OCI-LY1 (cell line): ENCODE results near the gene MTMR1.

ENCODE experiments used
- H2AFZ ChIP-seq: fragments of 200-600 bp; sonication (generic), shearing (Covaris generic); 2 replicates; pipeline ENCODE4 v1.6.0; 2014; ENCODE audit warnings: antibody characterized with exemption, mild to moderate bottlenecking, low read length
- H3F3A ChIP-seq: fragments of 200-600 bp; sonication (generic), shearing (Covaris generic); 2 replicates; pipeline ENCODE4 v1.6.0; 2014; ENCODE audit warnings: mild to moderate bottlenecking, antibody characterized with exemption, low read length, moderate library complexity; ENCODE audit not compliant: insufficient read depth
- H3K27ac ChIP-seq: fragments of 200-600 bp; sonication (generic); 2 replicates; pipeline ENCODE4 v1.5.1; 2014; ENCODE audit warnings: low read length, mixed run types, mild to moderate bottlenecking, low read depth; ENCODE audit not compliant: poor library complexity, severe bottlenecking
- H3K27me3 ChIP-seq: fragments of 200-600 bp; sonication (generic); 2 replicates; pipeline ENCODE4 v1.6.0; 2014; ENCODE audit warnings: antibody characterized with exemption, mild to moderate bottlenecking, low read length, moderate library complexity; ENCODE audit not compliant: insufficient read depth
- H3K36me3 ChIP-seq: fragments of 200-600 bp; sonication (generic); 2 replicates; pipeline ENCODE4 v1.6.1; 2014; ENCODE audit warnings: mild to moderate bottlenecking, antibody characterized with exemption, low read length, moderate library complexity, mixed read lengths; ENCODE audit not compliant: insufficient read depth
- H3K4me1 ChIP-seq: fragments of 200-600 bp; sonication (generic); 2 replicates; pipeline ENCODE4 v1.5.1; 2014; ENCODE audit warnings: mild to moderate bottlenecking, low read length, moderate library complexity; ENCODE audit not compliant: insufficient read depth, severe bottlenecking
- H3K4me2 ChIP-seq: fragments of 200-600 bp; sonication (generic), shearing (Covaris generic); 2 replicates; pipeline ENCODE4 v1.6.1; 2014; ENCODE audit warnings: low read length
- H3K4me3 ChIP-seq: fragments of 200-600 bp; sonication (generic); 2 replicates; pipeline ENCODE4 v1.5.1; 2014; ENCODE audit warnings: low read length, low read depth, mild to moderate bottlenecking, mixed read lengths; ENCODE audit not compliant: poor library complexity, severe bottlenecking
- H3K79me2 ChIP-seq: fragments of 200-600 bp; shearing (Covaris generic); 2 replicates; pipeline ENCODE4 v1.6.1; 2016; ENCODE audit warnings: mixed run types, low read length, mixed read lengths; ENCODE audit not compliant: insufficient read depth
- H3K9ac ChIP-seq: fragments of 200-600 bp; sonication (generic), shearing (Covaris generic); 2 replicates; pipeline ENCODE4 v1.6.1; 2014; ENCODE audit warnings: mild to moderate bottlenecking, low read length, mixed read lengths
- H3K9me2 ChIP-seq: fragments of 200-600 bp; sonication (generic), shearing (Covaris generic); 2 replicates; pipeline ENCODE4 v1.6.1; 2014; ENCODE audit warnings: low read depth, mild to moderate bottlenecking, low read length, mixed read lengths
- H3K9me3 ChIP-seq: fragments of 200-600 bp; shearing (Covaris generic); 2 replicates; pipeline ENCODE4 v1.6.1; 2014; ENCODE audit warnings: low read length, mixed read lengths
- H4K20me1 ChIP-seq: fragments of 200-600 bp; sonication (generic), shearing (Covaris generic); 2 replicates; pipeline ENCODE4 v1.6.0; 2016; ENCODE audit warnings: mild to moderate bottlenecking, low read length; ENCODE audit not compliant: insufficient read depth
- CTCF ChIP-seq: fragments of 200-600 bp; sonication (generic), shearing (Covaris generic); IDR thresholded peaks from 2 replicates; pipeline ENCODE4 v1.5.1; 2017; ENCODE audit warnings: mild to moderate bottlenecking, antibody characterized with exemption, low read length, moderate library complexity, mixed read lengths
- EZH2 ChIP-seq: fragments of 200-600 bp; sonication (generic), shearing (Covaris generic); IDR thresholded peaks from 2 replicates; pipeline ENCODE4 v1.8.0; 2017; ENCODE audit warnings: borderline replicate concordance, mixed run types, mild to moderate bottlenecking, antibody characterized with exemption, low read length, moderate library complexity, mixed read lengths

Gene MTMR1

GRCh38 chrX:150647331-150647730, 45.9 kb upstream of the MTMR1 start:
- Histone ChIP-seq H3F3A (no peaks in the 10 kb centered on the region), H2AFZ (no peak overlapping the region), H3K4me1 (no peaks in the 10 kb centered on the region), H3K9me2 (no peaks in the 10 kb centered on the region), H3K79me2 (no peaks in the 10 kb centered on the region), H3K9me3 (no peaks in the 10 kb centered on the region), H3K27ac (no peak overlapping the region), H3K27me3 (no peaks in the 10 kb centered on the region), H3K36me3 (no peaks in the 10 kb centered on the region), H3K4me3 (no peak overlapping the region), H3K4me2 (no peak overlapping the region), H4K20me1 (no peaks in the 10 kb centered on the region), H3K9ac (no peak overlapping the region)
- TF ChIP-seq CTCF: no peak
- no peak for TF ChIP-seq EZH2

GRCh38 chrX:150648296-150648940, 44.8 kb upstream of the MTMR1 start:
- H3K4me1 ChIP-seq: no peaks in the 10 kb centered on the region
- H4K20me1 ChIP-seq: no peaks in the 10 kb centered on the region
- no peaks in the 10 kb centered on the region for H3K9me3 ChIP-seq
- H3K27ac ChIP-seq: no peak overlapping the region
- H3K79me2 ChIP-seq: no peaks in the 10 kb centered on the region
- no peak overlapping the region for H2AFZ ChIP-seq
- no peaks in the 10 kb centered on the region for H3K27me3 ChIP-seq
- no peak overlapping the region for H3K4me2 ChIP-seq
- H3K9me2 ChIP-seq: no peaks in the 10 kb centered on the region
- no peak for TF ChIP-seq CTCF
- no peak for TF ChIP-seq EZH2
- H3K9ac ChIP-seq: no peak overlapping the region
- no peak overlapping the region for H3K4me3 ChIP-seq
- H3K36me3 ChIP-seq: no peaks in the 10 kb centered on the region
- H3F3A ChIP-seq: no peaks in the 10 kb centered on the region

GRCh38 chrX:150649096-150649870, 43.9 kb upstream of the MTMR1 start:
- H4K20me1 ChIP-seq: no peaks in the 10 kb centered on the region
- H3K27me3 ChIP-seq: no peaks in the 10 kb centered on the region
- no peaks in the 10 kb centered on the region for H3K9me2 ChIP-seq
- no peaks in the 10 kb centered on the region for H3K4me1 ChIP-seq
- H3F3A ChIP-seq: no peaks in the 10 kb centered on the region
- H3K4me2 ChIP-seq: no peak overlapping the region
- H3K36me3 ChIP-seq: no peaks in the 10 kb centered on the region
- H2AFZ ChIP-seq: no peak overlapping the region
- H3K79me2 ChIP-seq: no peaks in the 10 kb centered on the region
- TF ChIP-seq CTCF (no peak), EZH2 (no peak)
- no peak overlapping the region for H3K27ac ChIP-seq
- H3K4me3 ChIP-seq: no peak overlapping the region
- H3K9ac ChIP-seq: no peak overlapping the region
- no peaks in the 10 kb centered on the region for H3K9me3 ChIP-seq
